ENCODE results near the gene BDH1.

GRCh38 chr3:197500812-197501211, 55.0 kb downstream of the BDH1 start:
- no peak for TF ChIP-seq CTCF (conservative IDR thresholded peaks at IDR 0.05; ENCODE audit: low read length)
- no peak for TF ChIP-seq EZH2phosphoT487 (IDR thresholded peaks at IDR 0.05; ENCODE audit: borderline replicate concordance)
